Hepatocyte (in vitro differentiated cells): Measurements from ENCODE around the gene CCDC82. TPM values are rescaled to one million over a fixed set of nuclear protein-coding genes. Genes with fewer than 3 reads are reported as not detected.

Source experiments
- DNase-seq: peaks from one replicate; pipeline ENCODE4 v3.0.0-alpha.2; 2016; ENCODE audit warnings: low spot score
- H2AFZ ChIP-seq: fragments of 200-600 bp; sonication (generic); 2 replicates; pipeline ENCODE4 v1.6.0; 2016; ENCODE audit warnings: antibody characterized with exemption, mild to moderate bottlenecking
- H3K27ac ChIP-seq: fragments of 200-600 bp; sonication (generic); 2 replicates; pipeline ENCODE4 v1.5.1; 2016; ENCODE audit warnings: mild to moderate bottlenecking
- H3K27me3 ChIP-seq: fragments of 200-600 bp; sonication (generic); 2 replicates; pipeline ENCODE4 v1.6.1; 2016
- H3K36me3 ChIP-seq: fragments of 200-600 bp; sonication (generic); replicated peaks from 2 replicates; pipeline ENCODE4 v1.5.1; 2016; ENCODE audit warnings: low read depth; ENCODE audit not compliant: insufficient read depth
- H3K4me1 ChIP-seq: fragments of 200-600 bp; sonication (generic); 2 replicates; pipeline ENCODE4 v1.5.1; 2016; ENCODE audit warnings: mild to moderate bottlenecking, moderate library complexity; ENCODE audit not compliant: insufficient read depth
- H3K4me2 ChIP-seq: fragments of 200-600 bp; sonication (generic); 2 replicates; pipeline ENCODE4 v1.6.0; 2016
- H3K4me3 ChIP-seq: fragments of 200-600 bp; sonication (generic); 2 replicates; pipeline ENCODE4 v1.5.1; 2016; ENCODE audit warnings: mild to moderate bottlenecking
- H3K79me2 ChIP-seq: fragments of 200-600 bp; sonication (generic); 2 replicates; pipeline ENCODE4 v1.6.0; 2017; ENCODE audit warnings: mild to moderate bottlenecking
- H3K9me2 ChIP-seq: fragments of 200-600 bp; sonication (generic); replicated peaks from 2 replicates; pipeline ENCODE4 v1.6.0; 2017; ENCODE audit warnings: mild to moderate bottlenecking; ENCODE audit not compliant: insufficient read depth
- H3K9me3 ChIP-seq: fragments of 200-600 bp; sonication (generic); 2 replicates; pipeline ENCODE4 v1.5.1; 2016; ENCODE audit warnings: low read depth, mild to moderate bottlenecking
- H4K20me1 ChIP-seq: fragments of 200-600 bp; sonication (generic); 2 replicates; pipeline ENCODE4 v1.6.0; 2016; ENCODE audit warnings: mild to moderate bottlenecking; ENCODE audit not compliant: insufficient read depth, poor library complexity, severe bottlenecking
- EZH2 ChIP-seq: fragments of 200-600 bp; sonication (generic); IDR thresholded peaks from 2 replicates; pipeline ENCODE4 v1.6.1; 2016; ENCODE audit warnings: antibody characterized with exemption, mild to moderate bottlenecking, borderline replicate concordance
- EZH2phosphoT487 ChIP-seq: fragments of 200-600 bp; sonication (generic); IDR thresholded peaks from one replicate; pipeline ENCODE4 v1.6.1; 2018; ENCODE audit warnings: antibody characterized with exemption, mild to moderate bottlenecking, low read depth, moderate library complexity; ENCODE audit not compliant: unreplicated experiment, severe bottlenecking
- WGBS: methylation state at CpG from one replicate; pipeline ENCODE4 v1.1.6; 2016; ENCODE audit warnings: low lambda C conversion rate; ENCODE audit errors: missing lambda C conversion rate; 5-methylcytosine and 5-hydroxymethylcytosine counted together
- polyA plus RNA-seq: library from polyadenylated mRNA; unstranded; fragments of >200 nt; fragmentation: Nextera tagmentation; extraction: Ambion mirVana; gene quantifications from 2 replicates; pipeline ENCODE4 v1.2.1, GENCODE V29; 2016
- total RNA-seq: library from RNA; depleted of rRNA; stranded (reverse); fragments of >200 nt; gene quantifications from 2 replicates; pipeline ENCODE4 v1.2.3, GENCODE V29; 2014
- TF ChIP-seq, protein P1 (sequence below): fragments of 200-600 bp; sonication (generic); IDR thresholded peaks from 2 replicates; pipeline ENCODE4 v1.5.1; 2016; ENCODE audit warnings: antibody characterized with exemption, mild to moderate bottlenecking; ENCODE audit not compliant: poor library complexity

The CCDC82 gene
- total and polyA plus RNA-seq, 2 experiments from 2014 or later: 12.7 to 16.3 TPM

DNA sequence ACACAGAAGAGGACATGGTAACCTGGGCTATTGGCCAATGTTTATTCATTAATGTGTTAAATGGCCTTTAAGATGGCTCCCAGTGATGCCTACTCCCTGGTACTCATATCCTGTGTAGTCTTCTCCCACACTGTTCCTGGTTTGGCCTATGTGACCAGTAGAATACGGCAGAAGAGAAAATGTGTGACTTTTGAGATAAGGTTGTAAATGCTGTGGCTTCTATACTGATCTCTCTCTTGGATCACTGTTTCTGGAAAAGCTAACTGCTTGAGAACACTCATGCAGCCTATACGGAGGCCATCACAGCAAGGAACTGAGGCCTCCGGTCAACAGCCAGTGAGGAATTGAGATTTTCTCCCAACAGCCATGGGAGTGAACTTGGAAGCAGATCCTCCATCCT, 70.9 kb downstream of the CCDC82 start:
- H4K20me1 ChIP-seq: no peaks in the 10 kb centered on the region
- H3K79me2 ChIP-seq: peaks cover 96% of the 10 kb centered on the region
- H3K4me1 ChIP-seq: peaks cover 28% of the 10 kb centered on the region
- H3K27ac ChIP-seq: no peak overlapping the region
- H3K4me3 ChIP-seq: no peak overlapping the region
- H3K4me2 ChIP-seq: no peak overlapping the region
- H3K9me2 ChIP-seq: no peaks in the 10 kb centered on the region
- H3K9me3 ChIP-seq: no peaks in the 10 kb centered on the region
- H2AFZ ChIP-seq: no peak overlapping the region
- H3K36me3 ChIP-seq: no peaks in the 10 kb centered on the region
- TF ChIP-seq EZH2phosphoT487 (no peak), EZH2 (no peak)
- TF ChIP-seq, protein P1, sequence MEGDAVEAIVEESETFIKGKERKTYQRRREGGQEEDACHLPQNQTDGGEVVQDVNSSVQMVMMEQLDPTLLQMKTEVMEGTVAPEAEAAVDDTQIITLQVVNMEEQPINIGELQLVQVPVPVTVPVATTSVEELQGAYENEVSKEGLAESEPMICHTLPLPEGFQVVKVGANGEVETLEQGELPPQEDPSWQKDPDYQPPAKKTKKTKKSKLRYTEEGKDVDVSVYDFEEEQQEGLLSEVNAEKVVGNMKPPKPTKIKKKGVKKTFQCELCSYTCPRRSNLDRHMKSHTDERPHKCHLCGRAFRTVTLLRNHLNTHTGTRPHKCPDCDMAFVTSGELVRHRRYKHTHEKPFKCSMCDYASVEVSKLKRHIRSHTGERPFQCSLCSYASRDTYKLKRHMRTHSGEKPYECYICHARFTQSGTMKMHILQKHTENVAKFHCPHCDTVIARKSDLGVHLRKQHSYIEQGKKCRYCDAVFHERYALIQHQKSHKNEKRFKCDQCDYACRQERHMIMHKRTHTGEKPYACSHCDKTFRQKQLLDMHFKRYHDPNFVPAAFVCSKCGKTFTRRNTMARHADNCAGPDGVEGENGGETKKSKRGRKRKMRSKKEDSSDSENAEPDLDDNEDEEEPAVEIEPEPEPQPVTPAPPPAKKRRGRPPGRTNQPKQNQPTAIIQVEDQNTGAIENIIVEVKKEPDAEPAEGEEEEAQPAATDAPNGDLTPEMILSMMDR: no peak
- 85% methylated on average over 3 of the region's 3 CpGs for WGBS
- no peaks in the 10 kb centered on the region for H3K27me3 ChIP-seq
- DNase-seq: no peak

DNA sequence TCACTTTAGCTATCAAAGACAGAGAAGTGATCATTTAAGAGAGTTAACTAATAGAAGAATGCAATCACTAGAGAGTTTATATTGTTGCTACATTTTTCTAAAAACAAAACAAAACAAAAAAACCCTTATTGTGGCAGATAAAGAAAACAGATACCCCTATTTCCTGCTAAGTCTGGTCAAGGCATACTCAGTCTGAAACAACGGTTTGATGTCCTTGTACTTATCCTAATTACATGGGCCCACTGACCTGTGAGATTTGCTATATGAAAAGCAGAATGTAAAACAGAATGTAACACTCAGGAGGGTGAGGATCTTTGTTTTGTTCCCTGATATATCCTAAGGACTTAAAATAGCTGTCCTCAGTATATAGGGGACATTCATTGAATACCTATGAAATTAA, 71.3 kb downstream of the CCDC82 start:
- no peaks in the 10 kb centered on the region for H3K27me3 ChIP-seq
- H2AFZ ChIP-seq: no peak overlapping the region
- H3K4me1 ChIP-seq: peaks cover 30% of the 10 kb centered on the region
- H3K4me3 ChIP-seq: no peak overlapping the region
- H4K20me1 ChIP-seq: no peaks in the 10 kb centered on the region
- H3K36me3 ChIP-seq: no peaks in the 10 kb centered on the region
- no peak for TF ChIP-seq EZH2
- TF ChIP-seq EZH2phosphoT487: no peak
- TF ChIP-seq, protein P1: no peak
- H3K9me2 ChIP-seq: no peaks in the 10 kb centered on the region
- H3K9me3 ChIP-seq: no peaks in the 10 kb centered on the region
- 71% methylated on average over 1 of the region's 1 CpG for WGBS
- DNase-seq: no peak
- no peak overlapping the region for H3K27ac ChIP-seq
- H3K79me2 ChIP-seq: peaks cover 96% of the 10 kb centered on the region
- H3K4me2 ChIP-seq: no peak overlapping the region

DNA sequence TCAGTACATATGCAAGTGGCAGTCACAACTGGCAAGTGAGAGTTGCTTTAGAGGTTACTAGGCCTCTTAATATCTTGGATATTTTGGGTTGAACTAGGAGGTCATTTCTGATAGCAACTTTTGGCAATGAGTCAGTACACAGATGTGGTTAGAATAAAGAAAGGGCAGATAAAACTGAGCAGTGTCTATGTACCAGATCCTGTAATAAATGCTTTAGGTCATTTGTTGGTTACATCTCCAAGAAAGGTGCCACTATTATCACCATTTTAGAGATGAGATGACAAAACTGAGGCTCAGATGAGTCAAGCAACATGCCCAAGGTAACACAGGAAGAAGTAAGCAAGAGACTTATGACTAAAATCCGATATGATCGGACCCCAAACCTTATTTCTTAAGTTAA, 71.7 kb downstream of the CCDC82 start:
- no peak for TF ChIP-seq EZH2phosphoT487
- no peak for TF ChIP-seq EZH2
- TF ChIP-seq, protein P1: no peak

DNA sequence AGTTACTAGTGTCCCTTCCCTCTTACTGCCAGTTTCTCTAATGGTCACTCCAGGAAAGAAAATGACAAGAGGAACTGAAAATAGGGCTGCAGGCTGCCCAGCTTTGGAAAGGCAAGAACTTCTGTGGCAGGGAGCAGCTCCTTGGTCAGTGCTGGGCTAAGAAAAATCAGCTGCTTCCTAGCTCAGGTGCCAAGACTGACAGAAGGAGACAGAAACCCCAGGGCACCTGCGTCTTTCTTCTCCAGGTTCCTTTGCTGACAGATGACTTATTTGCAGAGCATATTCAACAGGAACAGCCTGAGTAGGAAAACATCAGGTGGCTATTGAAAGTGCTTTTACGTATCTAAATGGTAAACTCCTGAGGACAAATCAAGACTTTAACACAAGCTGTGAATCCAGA, 72.1 kb downstream of the CCDC82 start:
- no peaks in the 10 kb centered on the region for H3K9me2 ChIP-seq
- H3K79me2 ChIP-seq: peaks cover 96% of the 10 kb centered on the region
- no peaks in the 10 kb centered on the region for H4K20me1 ChIP-seq
- peaks cover 27% of the 10 kb centered on the region for H3K4me1 ChIP-seq
- no peaks in the 10 kb centered on the region for H3K27me3 ChIP-seq
- no peak for DNase-seq
- H2AFZ ChIP-seq: no peak overlapping the region
- peak overlapping the region; percentile 37 for H3K27ac ChIP-seq
- no peak overlapping the region for H3K4me2 ChIP-seq
- no peaks in the 10 kb centered on the region for H3K9me3 ChIP-seq
- TF ChIP-seq EZH2phosphoT487 (no peak), EZH2 (no peak)
- TF ChIP-seq, protein P1: no peak
- 69% methylated on average over 2 of the region's 2 CpGs for WGBS
- H3K4me3 ChIP-seq: no peak overlapping the region
- no peaks in the 10 kb centered on the region for H3K36me3 ChIP-seq

More for the DNA sequence above, 71.7 kb downstream of the CCDC82 start:
- Histone ChIP-seq H3K4me1 (peaks cover 30% of the 10 kb centered on the region), H3K79me2 (peaks cover 96% of the 10 kb centered on the region), H2AFZ (no peak overlapping the region), H3K27me3 (no peaks in the 10 kb centered on the region), H3K4me2 (no peak overlapping the region), H3K9me3 (no peaks in the 10 kb centered on the region), H3K9me2 (no peaks in the 10 kb centered on the region), H3K36me3 (no peaks in the 10 kb centered on the region), H3K27ac (peak overlapping the region; percentile 37), H4K20me1 (no peaks in the 10 kb centered on the region), H3K4me3 (no peak overlapping the region)
- 100% methylated on average over 2 of the region's 2 CpGs for WGBS
- no peak for DNase-seq
